ENCODE data around the gene IFNA21. TPM values are rescaled to one million over a fixed set of nuclear protein-coding genes. Genes with fewer than 3 reads are reported as not detected.

Gene IFNA21
- total and polyA plus RNA-seq, 2 of the 4 experiments (the other 2 are of a cell fraction): not detected

- POLR2A ChIA-PET (ENCODE audit: unreplicated experiment): no interaction called here
- no peak overlapping the region for H2BK15ac ChIP-seq (ENCODE audit: low read depth, low read length)
- no peak overlapping the region for H3K4me3 ChIP-seq (ENCODE audit: insufficient read depth, low read depth, low read length)
- H3K9me3 ChIP-seq (ENCODE audit: control insufficient read depth, insufficient read depth, low read length): no peaks in the 10 kb centered on the region
- dilution Hi-C loops (cut with HindIII; ENCODE audit: low sequenced_read_pairs, unreplicated experiment) (no loop called here), intact Hi-C loops (cut with micrococcal nuclease) (no loop called here), in situ Hi-C loops (cut with MboI; ENCODE audit: low sequenced_read_pairs) (no loop called here)
- no peak for DNase-seq
- no peak overlapping the region for H2BK20ac ChIP-seq (ENCODE audit: low read depth, low read length)
- WGBS, 2 experiments (ENCODE audit: extremely low coverage in 2 of 2, insufficient read length in 1 of 2): no CpG with 5 or more reads among the region's 2 CpGs
- no peak overlapping the region for H2AFZ ChIP-seq (replicated peaks; ENCODE audit: low read length, poor library complexity)
- CTCF ChIA-PET: no interaction called here
- H4K8ac ChIP-seq (ENCODE audit: low read depth in 2 of 2, low read length in 2 of 2): no peak overlapping the region
- H3K23ac ChIP-seq (ENCODE audit: low read depth, low read length): no peak overlapping the region
- no peak overlapping the region for H2AK9ac ChIP-seq (replicated peaks; ENCODE audit: low read depth, low read length, poor library complexity)
- no TSS peak for BruUV-seq (replicated peaks)
- no peaks in the 10 kb centered on the region for H3K4me1 ChIP-seq (ENCODE audit: control insufficient read depth, insufficient read depth, low read length)
- no peak overlapping the region for H2AK5ac ChIP-seq (ENCODE audit: low read depth, low read length)
- H3K27ac ChIP-seq (ENCODE audit: insufficient read depth, low read length): no peak overlapping the region
- no peak overlapping the region for H3K56ac ChIP-seq (ENCODE audit: extremely low read depth, insufficient read depth, low read length)
- no peak overlapping the region for H2BK5ac ChIP-seq (ENCODE audit: low read depth, low read length, poor library complexity, severe bottlenecking)
- no peaks in the 10 kb centered on the region for H4K20me1 ChIP-seq (ENCODE audit: insufficient read depth, low read length)
- no peak for ATAC-seq (ENCODE audit: low read depth)
- TF ChIP-seq RCOR1 (IDR thresholded peaks at IDR 0.05; ENCODE audit: insufficient replicate concordance, low read length) (no peak), BHLHE40 (IDR thresholded peaks at IDR 0.05; ENCODE audit: low read depth, low read length) (no peak), POLR2A (IDR thresholded peaks at IDR 0.05; ENCODE audit: low read depth, low read length) (no peak), CHD1 (IDR thresholded peaks at IDR 0.05; ENCODE audit: low read depth, low read length) (no peak)
- H3K4me2 ChIP-seq (ENCODE audit: low read depth, low read length): no peak overlapping the region
- no peak overlapping the region for H3K4ac ChIP-seq (ENCODE audit: low read depth, low read length)
- no peaks in the 10 kb centered on the region for H3K9me1 ChIP-seq (ENCODE audit: insufficient read depth, low read length)
- H4K91ac ChIP-seq (ENCODE audit: insufficient read depth, low read depth, low read length): no peak overlapping the region
- no peak overlapping the region for H3K14ac ChIP-seq (replicated peaks; ENCODE audit: low read depth, low read length)
- H3K9ac ChIP-seq (ENCODE audit: low read depth, low read length): no peak overlapping the region
- H2BK120ac ChIP-seq (ENCODE audit: low read depth, low read length): no peak overlapping the region
- H3K79me1 ChIP-seq (ENCODE audit: low read depth in 1 of 2, low read length in 2 of 2): no peaks in the 10 kb centered on the region
- no peaks in the 10 kb centered on the region for H3K27me3 ChIP-seq (ENCODE audit: control insufficient read depth, insufficient read depth, low read length)
- H4K5ac ChIP-seq (ENCODE audit: low read depth, low read length): no peak overlapping the region
- no peaks in the 10 kb centered on the region for H3K36me3 ChIP-seq (ENCODE audit: control insufficient read depth, insufficient read depth, low read length)
- H3K18ac ChIP-seq (ENCODE audit: low read depth, low read length): no peak overlapping the region
These were observed 11.0 kb downstream of the IFNA21 start for GRCh38 chr9:21155501-21155900.
